GM12874 (cell line): ENCODE results near the gene ATP10A.

ENCODE experiments used
- TF ChIP-seq, protein P1 (sequence below): IDR thresholded peaks from 2 replicates; pipeline ENCODE4 v1.5.1; 2011; ENCODE audit warnings: low read depth, mild to moderate bottlenecking, control low read depth, low read length, moderate library complexity; ENCODE audit not compliant: insufficient read depth

ATP10A gene

DNA sequence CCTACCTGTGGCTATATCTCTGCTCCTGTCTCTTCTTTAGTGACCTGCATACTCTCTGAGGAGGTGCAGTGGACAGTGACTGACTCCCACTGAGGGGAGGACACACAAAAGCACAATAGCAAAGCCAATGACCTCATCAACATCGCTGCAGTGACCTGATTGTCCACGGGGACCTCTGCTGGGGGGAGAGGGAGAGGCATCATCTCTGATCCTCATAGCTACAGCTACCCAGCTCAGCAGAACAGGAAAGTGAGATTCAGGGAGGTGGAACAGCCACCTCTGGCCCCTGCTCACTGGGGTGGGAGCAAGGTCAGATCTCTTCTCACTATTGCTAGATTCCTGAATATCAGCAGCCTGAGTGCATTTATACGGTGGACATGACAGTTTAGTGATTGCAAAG, 179.2 kb downstream of the ATP10A start:
- TF ChIP-seq, protein P1, sequence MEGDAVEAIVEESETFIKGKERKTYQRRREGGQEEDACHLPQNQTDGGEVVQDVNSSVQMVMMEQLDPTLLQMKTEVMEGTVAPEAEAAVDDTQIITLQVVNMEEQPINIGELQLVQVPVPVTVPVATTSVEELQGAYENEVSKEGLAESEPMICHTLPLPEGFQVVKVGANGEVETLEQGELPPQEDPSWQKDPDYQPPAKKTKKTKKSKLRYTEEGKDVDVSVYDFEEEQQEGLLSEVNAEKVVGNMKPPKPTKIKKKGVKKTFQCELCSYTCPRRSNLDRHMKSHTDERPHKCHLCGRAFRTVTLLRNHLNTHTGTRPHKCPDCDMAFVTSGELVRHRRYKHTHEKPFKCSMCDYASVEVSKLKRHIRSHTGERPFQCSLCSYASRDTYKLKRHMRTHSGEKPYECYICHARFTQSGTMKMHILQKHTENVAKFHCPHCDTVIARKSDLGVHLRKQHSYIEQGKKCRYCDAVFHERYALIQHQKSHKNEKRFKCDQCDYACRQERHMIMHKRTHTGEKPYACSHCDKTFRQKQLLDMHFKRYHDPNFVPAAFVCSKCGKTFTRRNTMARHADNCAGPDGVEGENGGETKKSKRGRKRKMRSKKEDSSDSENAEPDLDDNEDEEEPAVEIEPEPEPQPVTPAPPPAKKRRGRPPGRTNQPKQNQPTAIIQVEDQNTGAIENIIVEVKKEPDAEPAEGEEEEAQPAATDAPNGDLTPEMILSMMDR: no peak

DNA sequence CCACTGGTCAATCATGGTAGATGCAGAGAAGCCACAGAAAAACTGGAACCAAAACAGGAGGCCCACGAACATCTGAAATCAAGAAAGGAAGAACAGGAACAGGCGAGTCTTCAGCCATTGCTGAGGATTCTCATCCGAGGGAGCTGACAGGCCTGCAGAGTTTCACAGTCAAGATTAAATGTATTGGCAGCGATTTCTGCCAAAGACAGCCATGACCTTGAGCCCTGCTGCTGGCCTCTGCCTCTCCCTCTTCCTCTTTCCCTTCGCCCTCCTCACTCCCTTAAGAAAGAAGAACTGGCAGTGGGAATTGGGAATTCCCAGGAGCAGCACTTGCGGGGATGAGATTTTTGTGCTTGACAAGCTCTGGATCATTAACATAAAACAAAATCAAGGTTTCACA, 179.7 kb downstream of the ATP10A start:
- TF ChIP-seq, protein P1: no peak

DNA sequence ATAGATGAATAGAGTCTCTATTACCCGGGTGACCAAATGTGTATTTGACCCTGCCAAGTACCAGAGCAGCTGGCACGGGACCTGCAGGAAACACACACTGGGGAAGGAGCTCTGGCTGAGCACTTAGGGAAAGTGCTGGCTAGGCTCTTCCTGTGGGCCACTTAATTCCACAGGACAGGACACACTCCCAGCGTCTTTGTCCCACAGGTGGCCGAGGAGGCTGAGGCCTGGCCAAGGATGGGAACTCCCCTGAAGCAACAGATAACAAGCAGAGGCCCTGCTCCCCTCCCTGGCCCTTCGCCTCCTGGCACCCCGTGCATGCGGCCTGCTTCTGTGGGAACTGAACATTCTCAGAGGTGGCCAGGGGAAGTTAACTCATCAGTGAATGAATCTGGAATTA, 180.8 kb downstream of the ATP10A start:
- TF ChIP-seq, protein P1: no peak

DNA sequence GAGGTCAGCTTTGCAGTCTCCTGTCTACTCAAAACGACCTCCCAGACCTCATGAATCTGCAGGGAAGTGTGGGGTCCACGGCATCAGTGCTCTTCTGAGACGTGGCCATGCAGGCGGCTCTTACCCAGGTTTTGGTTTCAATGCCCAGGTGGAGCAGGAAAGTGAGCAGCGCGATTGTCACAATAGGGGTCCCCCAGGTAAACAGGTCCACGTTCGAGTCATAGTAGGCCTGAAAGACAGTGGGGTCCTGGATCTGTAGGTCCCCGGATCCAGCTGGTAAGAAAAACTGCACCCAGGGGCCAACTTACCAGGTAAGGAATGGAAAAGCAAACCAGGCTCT, 182.5 kb downstream of the ATP10A start:
- TF ChIP-seq, protein P1: no peak

DNA sequence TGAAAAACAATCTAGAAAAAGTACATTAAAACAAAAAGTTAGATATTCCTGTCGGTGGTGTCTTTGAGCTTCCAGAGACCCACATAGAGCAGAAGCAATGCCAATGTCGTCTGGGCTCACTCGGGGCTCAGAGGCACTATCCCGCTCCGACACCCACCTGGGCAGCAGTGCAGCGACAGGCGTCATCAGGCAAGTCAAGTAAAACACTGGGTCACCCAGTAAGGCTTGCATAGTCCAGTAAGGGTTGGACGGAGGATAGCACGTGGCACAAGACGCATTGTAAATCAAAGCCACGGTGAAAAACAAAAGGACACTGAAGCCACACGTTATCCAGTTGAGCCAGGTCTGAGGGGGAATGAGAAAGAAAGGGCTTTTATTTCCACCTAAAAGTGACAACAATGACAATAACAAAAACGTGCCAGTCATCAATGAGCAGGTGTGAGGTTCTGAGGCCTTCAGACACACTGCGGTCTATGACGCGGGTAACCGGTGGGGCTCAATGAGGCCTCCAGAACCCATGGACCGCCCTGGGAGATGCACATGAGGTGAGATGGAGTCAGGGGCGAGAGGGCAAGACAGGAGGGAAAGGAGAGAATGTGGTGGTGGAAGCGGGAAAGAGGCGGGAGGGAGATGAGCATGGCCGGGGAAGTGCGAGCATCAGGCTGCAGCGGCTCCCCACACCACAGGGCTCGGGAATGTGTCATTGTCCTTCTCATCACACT, 183.0 kb downstream of the ATP10A start:
- TF ChIP-seq, protein P1: no peak

DNA sequence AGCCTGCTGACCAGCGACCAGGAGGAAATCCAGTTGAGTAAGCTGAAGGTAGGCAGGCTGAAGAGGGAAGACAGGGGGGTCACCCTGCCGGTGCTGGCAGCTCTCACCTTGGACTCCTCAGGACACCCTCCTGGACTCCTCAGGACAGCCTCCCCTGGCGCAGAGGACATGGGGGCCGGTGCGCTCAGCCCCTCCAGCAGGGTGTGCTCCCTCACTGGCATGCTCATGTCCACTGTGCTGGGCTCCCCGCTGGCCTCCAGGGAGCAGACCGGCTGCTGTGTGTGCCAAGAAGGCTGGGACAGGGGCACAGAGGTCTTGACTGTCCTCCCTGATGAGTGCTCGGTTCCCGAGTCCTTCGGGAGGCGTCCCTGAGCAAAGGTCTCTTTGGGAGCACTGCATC, 183.6 kb downstream of the ATP10A start:
- TF ChIP-seq, protein P1: no peak

DNA sequence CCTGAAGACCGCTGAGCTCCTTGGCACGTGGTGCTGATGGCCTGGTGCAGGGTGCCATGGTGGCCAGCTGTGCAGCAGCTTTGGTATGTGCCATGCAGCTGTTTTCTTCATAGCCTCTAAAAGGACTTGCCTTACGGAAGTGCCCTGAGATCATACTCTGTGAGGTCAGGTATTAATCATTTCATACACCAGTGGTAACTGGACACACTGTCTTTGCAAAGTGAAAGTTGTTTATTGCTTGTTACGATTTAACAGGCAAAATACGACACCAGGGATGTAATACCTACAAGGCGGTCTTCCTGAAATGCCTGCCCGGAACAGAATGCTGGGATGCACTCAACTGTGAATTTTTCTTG, 184.6 kb downstream of the ATP10A start:
- TF ChIP-seq, protein P1: no peak
